Fibroblast of villous mesenchyme (primary cell): ENCODE measurements around the gene HAGH. TPM values are rescaled to one million over a fixed set of nuclear protein-coding genes. Genes with fewer than 3 reads are reported as not detected.

Experiments used
- DNase-seq: peaks from one replicate; pipeline ENCODE4 v3.0.0-alpha.2; 2010; ENCODE audit warnings: low read depth
- H3K4me3 ChIP-seq: 2 replicates; pipeline ENCODE4 v1.5.1; 2011; ENCODE audit warnings: low read depth, mild to moderate bottlenecking, low read length
- CTCF ChIP-seq: IDR thresholded peaks from 2 replicates; pipeline ENCODE4 v1.5.1; 2012; ENCODE audit warnings: low read depth, mild to moderate bottlenecking, low read length; ENCODE audit not compliant: insufficient read depth
- total RNA-seq: library from RNA; depleted of rRNA; stranded (reverse); fragments of >200 nt; gene quantifications from 2 replicates; pipeline ENCODE4 v1.2.3, GENCODE V29; 2012

Gene HAGH
- total RNA-seq, 1 donor = 24.6 TPM

GRCh38 chr16:1781758-1782407 is 44.7 kb downstream of the HAGH start:
- DNase-seq = peak; percentile 13
- no peak for TF ChIP-seq CTCF
- peak overlapping the region; percentile 81 for H3K4me3 ChIP-seq

- DNase-seq = no peak
- TF ChIP-seq CTCF = no peak
- peak overlapping the region; percentile 81 for H3K4me3 ChIP-seq
Measured at GRCh38 chr16:1781254-1781653, 45.4 kb downstream of the HAGH start.

GRCh38 chr16:1780677-1781072 is 46.0 kb downstream of the HAGH start:
- H3K4me3 ChIP-seq = no peak overlapping the region
- TF ChIP-seq CTCF = no peak
- no peak for DNase-seq

- H3K4me3 ChIP-seq = no peak overlapping the region
- TF ChIP-seq CTCF = no peak
- no peak for DNase-seq
Measured at GRCh38 chr16:1779741-1780676, 46.6 kb downstream of the HAGH start.

- no peak for TF ChIP-seq CTCF
- no peak for DNase-seq
- no peak overlapping the region for H3K4me3 ChIP-seq
Measured at GRCh38 chr16:1779234-1779701, 47.4 kb downstream of the HAGH start.

GRCh38 chr16:1778200-1779179 is 48.1 kb downstream of the HAGH start:
- TF ChIP-seq CTCF = no peak
- peak; percentile 9 for DNase-seq
- no peak overlapping the region for H3K4me3 ChIP-seq
